HG02759 (cell line): ENCODE results near the gene LRCH1.
"Not testable (repeated sequence)": the region's sequence is repeated elsewhere in the genome, so short reads cannot be mapped to it uniquely, and the experiment has no call there.

Source experiments
- ATAC-seq: cut with Tn5 transposase; IDR thresholded peaks from one replicate; pipeline ENCODE4 v1.9.1; 2021; ENCODE audit warnings: mild to moderate bottlenecking, moderate library complexity; ENCODE audit not compliant: unreplicated experiment

Gene LRCH1

GRCh38 chr13:46552889-46553520, at the start of gene LRCH1:
Gene LRCH1, plus strand, starts transcription at chr13:46553170. Its CDS starts 227 bp downstream, at chr13:46553397.
- ATAC-seq, result peak; percentile 70

GRCh38 chr13:46504036-46504435, 48.9 kb upstream of the LRCH1 start:
- ATAC-seq, result no peak

- no peak for ATAC-seq
These were observed 45.0 kb upstream of the LRCH1 start for GRCh38 chr13:46507981-46508380.

- no peak for ATAC-seq
These were observed 43.0 kb upstream of the LRCH1 start for GRCh38 chr13:46509981-46510380.

GRCh38 chr13:46515803-46516202, 37.2 kb upstream of the LRCH1 start:
- no peak for ATAC-seq

- no peak for ATAC-seq
These were observed 36.2 kb upstream of the LRCH1 start for GRCh38 chr13:46516599-46517338.

GRCh38 chr13:46517748-46518147, 35.2 kb upstream of the LRCH1 start:
- not testable (repeated sequence) for ATAC-seq

GRCh38 chr13:46519182-46519581, 33.8 kb upstream of the LRCH1 start:
- no peak for ATAC-seq

- ATAC-seq, result no peak
These were observed 32.8 kb upstream of the LRCH1 start for GRCh38 chr13:46520166-46520565.

- ATAC-seq, result no peak
These were observed 31.5 kb upstream of the LRCH1 start for GRCh38 chr13:46521486-46521885.

- no peak for ATAC-seq
These were observed 30.8 kb upstream of the LRCH1 start for GRCh38 chr13:46521921-46522747.

- no peak for ATAC-seq
These were observed 30.3 kb upstream of the LRCH1 start for GRCh38 chr13:46522748-46523030.

- ATAC-seq, result no peak
These were observed 28.8 kb upstream of the LRCH1 start for GRCh38 chr13:46523972-46524752.

- ATAC-seq, result no peak
These were observed 26.8 kb upstream of the LRCH1 start for GRCh38 chr13:46526100-46526735.

GRCh38 chr13:46526740-46527139, 26.2 kb upstream of the LRCH1 start:
- peak; percentile 63 for ATAC-seq

- ATAC-seq, result peak; percentile 9
These were observed 25.7 kb upstream of the LRCH1 start for GRCh38 chr13:46527237-46527636.

- ATAC-seq, result peak; percentile 52
These were observed 23.6 kb upstream of the LRCH1 start for GRCh38 chr13:46529216-46529919.

GRCh38 chr13:46530084-46530935, 22.7 kb upstream of the LRCH1 start:
- no peak for ATAC-seq

GRCh38 chr13:46531953-46532352, 21.0 kb upstream of the LRCH1 start:
- ATAC-seq, result peak; percentile 45
